Panc1 (cell line): ENCODE measurements around the gene PARP4. TPM values are rescaled to one million over a fixed set of nuclear protein-coding genes. Genes with fewer than 3 reads are reported as not detected.
"Not testable (repeated sequence)": the region's sequence is repeated elsewhere in the genome, so short reads cannot be mapped to it uniquely, and the experiment has no call there.

ENCODE experiments used
- ATAC-seq: fragments of 200-7000 bp; cut with Tn5 transposase; 2 replicates; pipeline ENCODE4 v1.9.1; 2020; ENCODE audit warnings: mild to moderate bottlenecking, moderate library complexity
- BruUV-seq: library from RNA; stranded (reverse); fragments of 400-500 nt; replicated peaks from 2 replicates; lab custom pipeline; 2021; lab: Mats Ljungman, UMichigan
- CTCF ChIA-PET: fragments of 300-600 bp; sonication (Branson Sonifier 250); formaldehyde crosslinking; loops from one replicate; lab custom pipeline; 2022; ENCODE audit warnings: antibody characterized with exemption; lab: Charles Lee
- POLR2A ChIA-PET: fragments of 300-600 bp; sonication (Branson Sonifier 250); formaldehyde crosslinking; loops from one replicate; lab custom pipeline; 2022; ENCODE audit warnings: antibody characterized with exemption; lab: Charles Lee
- DNase-seq: peaks from one replicate; pipeline ENCODE4 v3.0.0-alpha.2; 2010; ENCODE audit warnings: low read depth, low spot score
- H3K27ac ChIP-seq: 2 replicates; pipeline ENCODE4 v1.5.1; 2011; ENCODE audit warnings: mild to moderate bottlenecking, low read length, inconsistent platforms
- H3K27me3 ChIP-seq: fragments of 200-500 bp; sonication (Bioruptor generic); 2 replicates; pipeline ENCODE4 v1.6.0; 2014; ENCODE audit warnings: low read length, inconsistent platforms; ENCODE audit not compliant: control insufficient read depth, insufficient read depth
- H3K36me3 ChIP-seq: fragments of 200-500 bp; sonication (Bioruptor generic); 2 replicates; pipeline ENCODE4 v1.5.1; 2014; ENCODE audit warnings: inconsistent platforms, mild to moderate bottlenecking, low read length, moderate library complexity; ENCODE audit not compliant: control insufficient read depth, insufficient read depth
- H3K4me1 ChIP-seq: 2 replicates; pipeline ENCODE4 v1.5.1; 2011; ENCODE audit warnings: inconsistent platforms, mild to moderate bottlenecking, low read length, moderate library complexity; ENCODE audit not compliant: control insufficient read depth, insufficient read depth
- H3K4me3 ChIP-seq, 2 experiments: 2 replicates each; pipeline ENCODE4 v1.5.1; 2011 to 2012; ENCODE audit warnings: low read depth in 2 of 2, low read length in 2 of 2, mild to moderate bottlenecking in 2 of 2, inconsistent platforms in 1 of 2, moderate library complexity in 1 of 2
- H3K9me3 ChIP-seq: fragments of 200-500 bp; sonication (Bioruptor generic); 2 replicates; pipeline ENCODE4 v1.5.1; 2014; ENCODE audit warnings: low read depth, mild to moderate bottlenecking, inconsistent platforms, low read length, moderate library complexity; ENCODE audit not compliant: control insufficient read depth, insufficient read depth
- CTCF ChIP-seq: fragments of 450-650 bp; IDR thresholded peaks from 2 replicates; pipeline ENCODE4 v1.5.1; 2017; ENCODE audit warnings: mild to moderate bottlenecking
- POLR2AphosphoS5 ChIP-seq: IDR thresholded peaks from 2 replicates; pipeline ENCODE4 v1.6.1; 2012; ENCODE audit warnings: mild to moderate bottlenecking, low read depth, low read length, moderate library complexity
- REST ChIP-seq, 2 experiments: IDR thresholded peaks; 2 replicates each; pipeline ENCODE4 v1.6.1; 2011 to 2012; ENCODE audit warnings: low read depth in 2 of 2, control low read depth in 1 of 2, low read length in 1 of 2, mild to moderate bottlenecking in 1 of 2, moderate library complexity in 1 of 2; ENCODE audit not compliant: insufficient read depth in 1 of 2
- SIN3A ChIP-seq: IDR thresholded peaks from 2 replicates; pipeline ENCODE4 v1.6.1; 2012; ENCODE audit warnings: low read depth, mild to moderate bottlenecking, low read length, moderate library complexity, borderline replicate concordance; ENCODE audit not compliant: insufficient read depth
- TCF7L2 ChIP-seq: IDR thresholded peaks from 2 replicates; pipeline ENCODE4 v1.6.1; 2011; ENCODE audit warnings: mild to moderate bottlenecking, low read depth, low read length, inconsistent platforms
- in situ Hi-C: cut with HindIII; loops from 2 replicates; pipeline ENCODE4 v1.10.0; 2016; ENCODE audit warnings: low sequenced_read_pairs, low pct_unique_long_range_greater_than_20kb
- intact Hi-C: fragments of 100-400 bp; cut with micrococcal nuclease; formaldehyde crosslinking; loops from one replicate; pipeline ENCODE4 v1.10.0; 2022; ENCODE audit not compliant: unreplicated experiment
- total RNA-seq: library from RNA; stranded (reverse); gene quantifications from one replicate; pipeline ENCODE4 v1.2.1, GENCODE V29; 2021; ENCODE audit not compliant: unreplicated experiment

Gene PARP4
- total RNA-seq, 1 experiment from 2014 or later: 44.0 TPM

GRCh38 chr13:24506698-24507335 lies 5.8 kb downstream of the PARP4 start:
- ChIA-PET POLR2A (no interaction called here), CTCF (no interaction called here)
- Histone ChIP-seq H3K27me3 (no peaks in the 10 kb centered on the region), H3K4me1 (peaks cover 9% of the 10 kb centered on the region), H3K27ac (no peak overlapping the region), H3K4me3 (no peak overlapping the region), H3K36me3 (peaks cover 4% of the 10 kb centered on the region), H3K9me3 (no peaks in the 10 kb centered on the region)
- no TSS peak for BruUV-seq
- intact Hi-C loops: no loop called here
- DNase-seq (no peak), ATAC-seq (no peak)
- TF ChIP-seq REST (IDR thresholded peaks at IDR 0.05; ENCODE audit: insufficient read depth in 1 of 2, low read depth in 2 of 2, low read length in 1 of 2) (no peak), TCF7L2 (no peak), POLR2AphosphoS5 (no peak)
- in situ Hi-C loops: no loop called here

- H3K36me3 ChIP-seq, H3K27me3 ChIP-seq, POLR2A ChIA-PET, CTCF ChIA-PET, H3K4me3 ChIP-seq, DNase-seq, intact Hi-C loops, in situ Hi-C loops, BruUV-seq, H3K9me3 ChIP-seq, H3K4me1 ChIP-seq, ATAC-seq, H3K27ac ChIP-seq: not testable (repeated sequence)
These were observed 6.3 kb downstream of the PARP4 start for GRCh38 chr13:24506283-24506682.

- Histone ChIP-seq H3K27ac (no peak overlapping the region), H3K36me3 (peaks cover 4% of the 10 kb centered on the region; the same call in 1 of the 2 replicates), H3K27me3 (no peaks in the 10 kb centered on the region), H3K9me3 (no peaks in the 10 kb centered on the region), H3K4me1 (peaks cover 9% of the 10 kb centered on the region), H3K4me3 (no peak overlapping the region)
- no peak for DNase-seq
- TF ChIP-seq SIN3A (no peak), TCF7L2 (no peak), REST (IDR thresholded peaks at IDR 0.05; ENCODE audit: insufficient read depth in 1 of 2, low read depth in 2 of 2, low read length in 1 of 2) (no peak), CTCF (no peak), POLR2AphosphoS5 (no peak)
- CTCF ChIA-PET: no interaction called here
- intact Hi-C loops: no loop called here
- no TSS peak for BruUV-seq
- ATAC-seq: no peak
- POLR2A ChIA-PET: no interaction called here
- in situ Hi-C loops: no loop called here
These were observed 6.8 kb downstream of the PARP4 start for GRCh38 chr13:24505756-24506155.
